NCI-H524 treated with DMSO at 0.1 percent for 48 hours (cell line): Measurements from ENCODE around the gene CNTN4.

Experiments
- DNase-seq: peaks from one replicate; lab custom pipeline; 2025; lab: John Stamatoyannopoulos, UW

CNTN4 gene

DNA sequence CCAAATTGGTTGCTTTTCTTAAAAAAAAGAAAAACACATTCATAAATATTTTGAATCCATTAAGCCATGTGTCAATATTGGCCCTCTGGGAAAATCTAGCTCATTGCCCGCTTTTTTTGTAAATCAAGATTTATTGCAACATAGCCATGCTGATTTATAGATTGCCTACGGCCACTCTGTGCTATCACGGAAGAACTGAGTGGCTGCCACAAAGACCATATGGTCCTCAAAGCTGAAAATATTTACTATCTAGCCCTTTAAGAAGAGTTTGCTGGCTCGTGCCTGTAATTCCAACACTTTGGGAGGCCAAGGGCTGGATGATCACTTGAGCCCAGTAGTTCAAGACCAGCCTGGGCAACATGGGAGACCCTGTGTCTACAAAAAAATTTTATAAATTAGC, 965.6 kb downstream of the CNTN4 start:
- DNase-seq = peak; percentile 15

DNA sequence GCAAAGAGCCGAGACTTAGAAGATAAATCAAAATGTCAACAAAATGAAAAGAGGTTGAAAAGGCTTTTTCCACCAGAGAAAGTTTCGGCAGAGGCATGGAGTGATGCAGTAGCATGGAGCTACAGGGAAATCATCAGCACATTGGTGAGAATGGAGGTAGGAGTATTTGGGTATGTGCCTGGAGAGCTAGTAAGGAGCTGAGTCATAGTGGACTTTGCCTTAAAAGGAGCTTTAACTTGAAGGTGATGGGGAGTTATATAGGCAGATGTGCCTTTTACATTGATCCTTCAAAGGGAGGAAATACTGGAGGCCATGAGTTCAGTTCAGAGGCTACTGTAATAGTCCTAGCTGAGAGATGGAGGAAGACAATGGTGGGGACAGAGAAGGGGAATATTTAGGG, 967.2 kb downstream of the CNTN4 start:
- no peak for DNase-seq

- no peak for DNase-seq
Observed at GRCh38 chr3:3066378-3066777, 967.7 kb downstream of the CNTN4 start.

- DNase-seq = no peak
Observed at GRCh38 chr3:3066910-3067309, 968.2 kb downstream of the CNTN4 start.

GRCh38 chr3:3068358-3068881, 969.8 kb downstream of the CNTN4 start:
- DNase-seq = no peak

GRCh38 chr3:3069723-3070122, 971.1 kb downstream of the CNTN4 start:
- no peak for DNase-seq

DNA sequence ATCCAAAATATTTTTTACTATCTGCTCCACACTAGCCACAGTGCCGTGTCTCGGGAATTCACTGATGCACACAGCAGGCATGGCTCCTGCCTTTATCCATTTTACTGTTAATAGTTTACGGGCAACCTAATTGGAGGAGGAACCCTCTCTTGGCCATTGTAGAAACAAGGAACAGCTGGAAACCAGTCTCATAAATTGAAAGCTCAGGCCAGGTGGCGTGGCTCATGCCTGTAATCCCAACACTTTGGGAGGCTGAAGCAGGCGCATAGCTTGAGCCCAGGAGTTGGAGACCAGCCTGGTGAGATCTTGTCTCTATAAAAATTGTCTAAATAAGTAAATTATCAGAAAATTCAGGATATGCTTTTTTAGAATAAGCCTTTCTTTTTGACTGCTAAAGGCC, 972.5 kb downstream of the CNTN4 start:
- DNase-seq = peak; percentile 68

- DNase-seq = no peak
Observed at GRCh38 chr3:3074551-3075257, 976.0 kb downstream of the CNTN4 start.

GRCh38 chr3:3080309-3080708, 981.6 kb downstream of the CNTN4 start:
- DNase-seq = no peak

- DNase-seq = no peak
Observed at GRCh38 chr3:3081381-3082233, 982.9 kb downstream of the CNTN4 start.

- no peak for DNase-seq
Observed at GRCh38 chr3:3082234-3082924, 983.7 kb downstream of the CNTN4 start.

DNA sequence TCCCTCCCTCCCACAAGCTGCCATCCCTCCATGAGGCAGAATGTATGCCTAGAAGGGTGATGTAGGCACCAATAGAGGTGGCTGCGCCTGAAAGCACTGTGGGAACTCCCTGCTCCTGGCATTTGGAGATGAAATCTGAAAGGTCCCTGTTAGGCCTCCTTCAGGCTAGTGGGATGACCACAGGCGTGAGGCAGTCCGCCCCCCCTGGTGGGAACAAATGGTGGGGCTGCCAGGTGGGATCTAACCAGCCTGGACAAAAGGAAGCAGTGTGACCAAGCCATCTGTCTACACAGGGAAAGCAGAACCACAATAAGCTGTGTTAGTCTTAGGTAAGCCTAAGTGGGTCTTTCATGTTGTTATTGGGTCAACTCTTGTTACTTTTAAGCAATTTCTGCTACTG, 986.2 kb downstream of the CNTN4 start:
- DNase-seq = no peak

DNA sequence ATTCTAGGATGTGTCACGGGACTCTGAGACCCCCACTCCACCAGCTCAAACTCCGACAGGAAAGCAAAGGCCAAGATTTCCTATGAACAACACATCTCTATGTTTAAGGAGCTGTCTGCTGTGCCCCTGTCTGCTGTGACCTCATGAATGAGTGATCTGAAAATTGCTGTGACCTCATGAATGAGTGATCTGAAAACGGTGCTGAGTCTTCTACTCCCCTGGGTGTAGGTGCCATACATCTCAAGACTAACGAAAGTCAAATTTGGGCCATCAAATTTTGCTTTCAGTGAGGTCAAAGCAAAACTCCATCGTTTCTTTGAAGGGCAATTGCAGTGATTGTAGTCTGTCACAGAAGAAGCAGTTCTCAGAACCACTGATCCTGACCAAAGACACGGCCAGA, 987.1 kb downstream of the CNTN4 start:
- no peak for DNase-seq

DNA sequence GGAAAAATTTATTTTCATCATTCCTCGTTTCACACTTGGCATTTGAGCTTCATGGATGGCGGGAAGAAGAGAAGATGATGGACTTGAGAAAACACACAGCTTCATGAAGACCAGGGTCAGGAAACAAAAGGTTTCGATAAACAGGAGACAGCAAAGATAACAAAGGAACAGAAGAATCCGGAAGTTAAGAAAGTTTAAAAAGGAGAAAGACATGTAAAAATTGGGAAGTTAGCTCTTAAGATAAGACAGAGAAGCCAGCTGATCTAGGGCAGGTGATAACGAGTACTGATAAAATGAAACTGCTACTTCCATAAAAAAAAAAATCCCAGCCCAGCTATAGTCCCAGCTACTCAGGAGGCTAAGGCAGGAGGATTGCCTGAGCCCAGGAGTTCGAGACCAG, 987.6 kb downstream of the CNTN4 start:
- DNase-seq = no peak

DNA sequence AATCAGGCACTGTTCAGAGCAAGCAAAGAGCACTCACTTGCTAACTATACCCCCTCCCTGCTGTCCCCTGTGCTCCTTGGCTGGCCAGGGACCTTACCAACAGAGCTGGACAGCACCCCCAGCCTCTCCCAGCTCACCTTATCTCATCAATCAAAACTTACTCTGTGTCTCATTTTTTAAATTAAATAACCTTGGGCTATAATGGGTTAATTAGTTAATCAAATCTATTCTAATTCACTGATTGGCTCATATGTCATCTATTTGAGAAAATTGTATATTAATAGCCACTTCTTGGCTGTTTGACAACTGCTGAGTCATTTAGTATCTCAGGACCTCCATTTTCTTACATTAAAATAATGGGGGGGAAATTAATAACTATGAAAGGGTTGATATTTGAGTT, 988.6 kb downstream of the CNTN4 start:
- no peak for DNase-seq

DNA sequence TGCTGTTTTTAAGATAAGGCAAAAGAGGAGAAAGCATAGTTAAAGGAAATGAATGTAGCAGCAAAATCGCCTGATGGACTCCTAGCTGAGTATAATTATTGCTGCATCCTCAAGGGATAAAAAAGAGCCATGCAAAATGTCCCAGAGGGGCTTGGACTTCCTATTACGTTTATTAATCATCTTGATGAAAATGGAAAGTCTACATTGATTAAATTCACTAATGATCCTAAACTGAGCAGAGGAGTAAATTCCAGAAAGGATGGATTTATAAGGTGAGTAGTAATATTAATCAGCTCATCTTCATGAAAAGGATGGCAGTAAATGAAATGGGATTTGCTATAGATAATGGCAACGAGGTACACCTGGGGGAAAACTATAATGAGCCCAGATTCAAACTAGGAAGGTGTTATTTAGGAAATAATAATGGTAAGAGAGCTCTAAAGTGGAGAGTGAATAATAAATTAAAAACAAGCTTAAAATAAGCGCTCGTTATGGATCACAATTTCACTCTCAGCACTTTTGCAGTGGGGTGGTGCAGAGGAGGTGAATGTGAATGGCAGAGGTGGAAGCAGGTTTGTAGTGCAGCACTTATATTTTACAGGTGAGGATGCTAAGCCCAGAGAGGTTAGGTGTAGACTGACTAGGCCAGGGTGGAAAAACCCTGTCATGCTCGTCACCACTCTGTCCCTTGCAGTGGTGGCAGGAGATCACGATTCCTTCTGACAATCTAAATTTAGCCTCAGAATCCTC, 989.2 kb downstream of the CNTN4 start:
- no peak for DNase-seq

- no peak for DNase-seq
Observed at GRCh38 chr3:3089017-3089416, 990.4 kb downstream of the CNTN4 start.

DNA sequence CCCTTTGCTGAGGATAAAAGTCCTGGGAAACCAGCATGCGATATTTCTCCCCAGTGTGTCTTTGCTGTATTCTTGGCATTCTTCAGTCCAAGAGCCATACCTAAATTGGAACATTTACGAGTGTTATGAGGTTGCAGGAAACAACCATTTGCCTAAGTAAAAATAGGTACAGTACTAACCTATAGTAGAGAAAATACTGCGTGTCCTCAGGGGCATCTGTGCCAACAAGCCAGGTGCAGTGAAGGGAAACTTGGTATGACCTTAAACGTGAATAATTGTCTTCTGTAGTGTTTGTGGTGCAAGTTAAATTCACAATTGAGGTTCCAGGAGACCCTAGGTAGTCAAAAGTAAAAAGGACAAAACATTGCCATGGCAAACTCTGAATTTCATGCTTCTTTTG, 999.3 kb downstream of the CNTN4 start:
- DNase-seq = no peak

DNA sequence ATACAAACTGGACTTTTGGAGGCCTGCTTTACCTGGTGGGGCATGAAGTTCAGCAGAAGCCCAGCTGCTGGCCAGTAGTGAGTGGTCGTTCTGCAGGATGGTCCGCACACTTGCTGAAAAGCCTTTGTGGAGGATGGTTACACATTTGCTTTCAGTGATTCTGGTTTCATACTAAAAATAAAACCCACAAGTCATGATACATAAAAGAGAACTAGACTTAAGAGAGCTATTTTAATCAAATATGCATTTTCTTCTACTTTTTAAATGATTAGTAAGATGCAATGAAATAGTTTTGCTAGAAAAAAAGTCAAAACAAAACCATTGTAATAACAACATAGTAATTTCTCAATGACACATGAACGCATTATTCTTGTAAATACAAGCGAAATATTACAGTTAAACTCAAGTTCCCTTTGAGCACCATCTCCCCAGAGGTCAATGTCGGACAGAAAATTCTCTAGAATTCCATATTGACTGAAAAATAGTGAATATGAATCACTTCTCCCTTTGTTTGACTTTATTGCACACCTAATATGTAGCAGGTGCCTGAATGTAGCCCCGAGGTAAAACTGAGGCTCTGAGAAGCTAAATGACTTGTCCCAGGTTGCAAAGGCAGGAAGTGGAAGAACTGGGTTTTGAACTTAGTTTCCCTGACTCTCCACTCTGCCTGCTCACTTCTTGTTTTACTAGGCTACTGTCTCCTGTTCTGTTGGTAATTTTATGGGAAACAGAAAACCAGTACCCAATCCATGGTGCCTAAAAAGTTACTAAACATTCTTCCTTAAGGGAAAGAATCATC, 1003.2 kb downstream of the CNTN4 start:
- no peak for DNase-seq

GRCh38 chr3:3102751-3103150, 1004.1 kb downstream of the CNTN4 start:
- DNase-seq = no peak

DNA sequence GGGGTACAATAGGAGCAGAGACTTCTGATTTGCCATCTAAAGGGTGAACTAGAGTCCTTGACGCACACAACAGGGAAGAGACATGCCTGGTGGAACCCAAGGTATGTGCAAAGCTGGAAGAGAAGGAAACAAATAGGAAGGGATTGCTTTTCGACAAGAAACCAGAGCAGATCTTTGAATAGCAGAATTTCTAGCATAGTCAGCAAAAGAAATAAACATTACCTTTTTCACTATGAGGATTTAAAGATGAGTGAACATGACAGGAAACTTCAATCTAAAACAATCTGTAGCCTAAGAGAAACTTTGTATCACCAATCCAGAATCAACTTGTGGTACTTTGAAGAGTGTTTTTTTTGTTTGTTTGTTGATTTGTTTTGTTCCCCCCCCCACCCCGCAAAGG, 1006.6 kb downstream of the CNTN4 start:
- no peak for DNase-seq
